H1 (cell line): ENCODE results near the gene EPHB1. TPM values are rescaled to one million over a fixed set of nuclear protein-coding genes. Genes with fewer than 3 reads are reported as not detected.

Experiments
- NANOG ChIP-seq: IDR thresholded peaks from 2 replicates; pipeline ENCODE4 v1.6.1; 2011; ENCODE audit warnings: low read length, low read depth, mild to moderate bottlenecking, inconsistent platforms; ENCODE audit not compliant: insufficient read depth, poor library complexity, severe bottlenecking
- polyA plus RNA-seq, 7 experiments: library from polyadenylated mRNA; depleted of rRNA in 3 of 7; stranded (reverse) in 5 of 7; unstranded in 2 of 7; fragments of >200 nt in 5 of 7; fragments of 200-250 nt in 2 of 7; gene quantifications; 1 replicate in 5 of 7; 2 replicates in 1 of 7; 4 replicates in 1 of 7; pipeline versions ENCODE4 v1.2.1 to v1.2.3, GENCODE V29; 2011 to 2013; ENCODE audit warnings: missing spikeins in 2 of 7, mixed read lengths in 2 of 7
- total RNA-seq: library from RNA; stranded (reverse); fragmentation: NEBNext Ultra II Directional; extraction: Animal tissue kit (Norgen Biotek cat#: 25700); gene quantifications from 2 replicates; pipeline ENCODE4 v1.2.1, GENCODE V29; 2021

EPHB1 gene
- total and polyA plus RNA-seq, 2 of the 8 experiments (the other 6 are each of a cell fraction or from before 2014, with no cell fraction given), result 3.5 to 5.9 TPM

GRCh38 chr3:134802428-134803050 is 7.5 kb downstream of the EPHB1 start (continued):
- no peak for TF ChIP-seq NANOG
